T1000 (cell line): ENCODE results near the gene GRK3.

Experiments used
- DNase-seq: peaks from one replicate; lab custom pipeline; 2025; ENCODE audit warnings: mixed read lengths; lab: John Stamatoyannopoulos, UW

Gene GRK3

DNA sequence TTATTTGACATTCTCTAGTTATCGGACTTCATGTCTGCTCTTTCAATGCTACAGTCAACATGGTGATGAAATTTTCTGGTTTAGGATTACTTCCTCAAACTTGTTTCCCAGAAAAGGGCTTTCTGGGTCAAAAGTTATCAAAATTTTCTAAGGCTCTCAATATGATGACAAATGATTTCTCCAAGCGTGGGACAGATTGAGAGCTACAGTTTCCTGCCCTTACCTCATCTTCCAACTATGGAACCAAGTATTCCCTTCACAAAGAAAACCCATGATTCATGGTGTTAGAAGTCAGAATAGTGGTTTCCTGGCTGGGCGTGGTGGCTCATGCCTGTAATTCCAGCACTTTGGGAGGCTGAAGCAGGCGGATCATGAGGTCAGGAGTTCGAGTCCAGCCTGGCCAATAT, 195.4 kb downstream of the GRK3 start:
- DNase-seq, result no peak

DNA sequence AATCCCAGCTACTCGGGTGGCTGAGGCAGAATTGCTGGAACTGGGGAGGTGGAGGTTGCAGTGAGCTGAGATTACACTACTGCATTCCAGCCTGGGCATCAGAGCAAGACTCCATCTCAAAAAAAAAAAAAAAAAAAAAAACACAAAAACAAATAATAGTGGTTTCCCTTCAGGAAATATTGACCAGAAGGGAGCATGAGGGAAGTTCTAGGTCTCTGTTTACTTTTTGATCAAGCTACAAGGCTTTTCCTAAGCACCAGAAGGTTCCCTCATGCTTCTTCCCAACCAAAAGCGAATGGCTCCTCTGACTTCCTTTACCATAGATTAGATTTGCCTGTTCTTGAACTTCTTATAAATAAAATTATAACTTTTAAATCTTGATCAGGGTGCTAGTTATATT, 195.8 kb downstream of the GRK3 start:
- no peak for DNase-seq

DNA sequence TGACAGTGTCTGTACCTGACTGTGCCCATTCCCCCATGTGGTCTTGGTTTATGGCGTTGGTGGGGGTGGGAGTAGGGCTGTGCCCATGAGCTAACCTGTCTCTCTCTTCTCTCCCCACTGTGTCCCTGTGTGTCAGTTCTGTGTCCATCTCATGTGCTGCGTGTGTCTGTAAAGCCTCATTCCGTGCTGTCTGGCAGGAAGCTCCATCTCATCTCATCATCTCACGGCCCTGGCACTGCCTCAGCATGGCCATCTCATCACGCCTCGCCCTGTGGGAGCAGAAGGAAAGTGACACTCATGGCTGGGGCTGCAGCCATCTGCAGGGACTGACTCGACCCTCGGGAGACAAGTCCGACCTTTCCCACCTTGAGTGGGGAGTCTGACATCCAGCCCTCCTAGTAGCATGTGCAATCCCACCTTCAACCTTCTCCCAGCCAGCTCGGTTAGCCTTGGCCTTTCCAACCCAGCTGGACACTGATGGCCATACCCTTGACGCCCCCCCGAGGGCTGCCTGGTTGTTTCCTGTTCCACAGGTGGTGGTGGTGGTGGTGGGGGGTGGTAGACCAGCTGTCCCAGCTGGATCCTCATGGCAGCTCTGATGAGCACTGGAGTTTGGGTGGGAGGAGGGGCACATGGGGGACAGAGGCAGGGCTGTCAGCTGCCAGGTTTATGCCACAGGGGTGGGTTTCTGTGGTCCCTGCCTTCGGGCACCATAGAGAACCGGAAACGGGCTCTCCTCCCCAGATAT, 196.5 kb downstream of the GRK3 start:
- no peak for DNase-seq

DNA sequence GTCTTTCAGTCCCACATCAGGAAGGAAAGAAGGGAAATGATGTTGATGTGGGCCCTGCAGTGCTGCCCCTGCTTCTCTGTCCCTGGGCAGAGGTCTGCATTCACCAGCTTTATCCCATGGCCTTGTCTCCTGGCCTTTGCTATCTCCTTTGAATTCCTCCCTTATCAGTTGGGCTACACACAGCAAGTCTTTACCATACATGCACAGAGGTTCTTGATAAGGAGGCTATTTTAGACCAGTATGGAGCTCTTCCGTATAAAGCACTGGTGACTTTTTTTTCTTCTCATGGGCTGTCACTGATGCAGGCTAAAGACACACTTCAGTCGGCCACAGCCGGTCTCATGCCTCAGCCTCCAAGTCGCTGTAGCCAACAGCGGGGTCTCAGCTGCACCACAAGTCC, 197.7 kb downstream of the GRK3 start:
- no peak for DNase-seq

DNA sequence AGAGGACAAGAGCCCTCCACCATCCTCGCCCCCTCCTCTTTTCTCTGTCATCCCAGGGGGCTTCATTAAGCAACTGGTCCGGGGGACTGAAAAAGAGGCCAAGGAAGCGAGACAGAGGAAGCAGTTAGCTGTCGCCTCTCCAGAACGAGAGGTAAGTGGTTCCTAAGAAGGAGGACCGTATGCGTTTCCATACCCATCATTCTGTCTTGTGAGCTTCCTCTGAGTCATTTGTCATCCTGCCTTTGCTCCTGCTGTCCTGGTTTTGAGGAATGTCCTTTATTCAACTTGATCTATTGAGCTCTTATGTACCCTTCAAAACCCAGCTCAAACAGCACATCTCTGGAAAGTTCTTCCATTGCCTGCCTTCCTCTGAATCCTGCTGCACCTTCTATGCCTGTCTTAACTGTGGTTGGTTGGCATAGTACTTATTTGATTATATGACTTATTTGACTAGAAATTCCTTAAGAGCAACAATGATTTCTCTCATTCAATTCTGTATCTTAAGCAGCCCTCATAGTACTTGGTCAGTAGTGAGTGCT, 198.8 kb downstream of the GRK3 start:
- DNase-seq, result no peak

DNA sequence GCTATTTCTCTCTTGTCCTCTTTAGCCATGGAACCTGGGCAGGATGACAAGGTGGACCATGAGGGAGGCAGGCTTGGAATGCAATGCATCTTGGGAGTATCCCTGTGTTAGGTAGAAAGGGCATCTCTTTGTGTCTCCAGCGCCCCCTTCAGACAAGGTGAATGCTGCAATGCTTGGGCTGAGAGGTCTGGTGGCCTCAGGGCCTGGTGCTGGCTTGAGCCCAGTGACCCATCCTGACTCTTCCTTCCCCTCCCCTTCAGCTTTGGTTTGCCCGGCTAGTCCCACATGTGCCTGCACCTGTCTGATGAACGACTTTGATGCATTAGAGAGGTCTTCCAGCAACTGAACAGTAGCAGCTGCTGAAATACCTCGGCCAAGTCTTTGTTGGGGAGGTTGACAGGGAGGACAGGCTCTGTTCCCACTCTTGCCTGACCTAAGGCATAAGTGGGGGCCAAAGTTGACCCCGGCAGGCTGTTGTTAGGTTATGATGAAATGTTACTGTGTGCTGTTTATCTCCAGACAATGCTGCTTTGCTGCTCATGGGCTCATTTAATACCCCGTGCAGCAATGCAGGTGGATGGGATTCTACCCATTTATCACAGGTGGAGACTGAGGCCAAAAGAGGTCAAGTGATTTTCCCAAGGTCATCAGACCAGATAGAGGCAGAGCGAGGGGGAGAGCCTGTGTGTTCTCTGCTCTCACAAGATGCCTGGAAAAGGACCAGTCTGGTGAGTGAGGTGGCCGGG, 200.0 kb downstream of the GRK3 start:
- no peak for DNase-seq

DNA sequence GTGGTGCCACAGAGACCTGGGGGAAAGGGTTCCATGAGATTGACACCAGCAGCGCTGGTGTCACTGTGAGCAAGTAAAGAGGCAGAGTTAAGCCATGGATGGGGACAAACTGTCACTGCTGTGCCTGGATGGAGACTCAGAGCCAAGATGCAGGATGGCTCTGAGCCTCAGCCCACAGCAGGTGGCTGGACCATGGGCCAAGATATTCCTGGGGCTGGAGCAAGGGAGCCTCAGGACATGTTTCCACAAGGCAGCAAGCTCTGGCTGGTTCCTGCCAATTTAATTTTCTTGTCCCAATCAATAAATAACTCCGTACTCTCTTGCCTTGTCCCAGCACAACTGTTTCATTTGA, 200.5 kb downstream of the GRK3 start:
- DNase-seq, result no peak

DNA sequence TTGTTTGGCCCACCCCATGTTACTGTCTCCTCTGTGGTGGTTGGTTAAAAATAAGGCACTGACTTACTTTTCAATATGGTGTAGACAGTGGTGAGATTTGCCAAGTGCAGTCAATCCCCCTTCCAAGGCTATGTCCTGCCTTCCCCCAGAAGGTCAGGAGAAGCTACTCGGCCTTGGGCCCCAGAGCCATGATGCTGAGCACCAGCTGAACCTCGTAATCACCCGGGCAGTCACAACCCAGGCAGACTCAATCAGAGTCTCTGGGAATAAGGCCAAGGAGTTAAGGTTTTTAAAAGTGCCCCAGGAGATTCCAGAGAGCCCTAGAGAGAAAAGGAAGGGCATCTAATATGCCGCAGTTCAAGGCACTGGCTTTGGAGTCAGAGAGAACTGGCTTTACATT, 201.3 kb downstream of the GRK3 start:
- no peak for DNase-seq

DNA sequence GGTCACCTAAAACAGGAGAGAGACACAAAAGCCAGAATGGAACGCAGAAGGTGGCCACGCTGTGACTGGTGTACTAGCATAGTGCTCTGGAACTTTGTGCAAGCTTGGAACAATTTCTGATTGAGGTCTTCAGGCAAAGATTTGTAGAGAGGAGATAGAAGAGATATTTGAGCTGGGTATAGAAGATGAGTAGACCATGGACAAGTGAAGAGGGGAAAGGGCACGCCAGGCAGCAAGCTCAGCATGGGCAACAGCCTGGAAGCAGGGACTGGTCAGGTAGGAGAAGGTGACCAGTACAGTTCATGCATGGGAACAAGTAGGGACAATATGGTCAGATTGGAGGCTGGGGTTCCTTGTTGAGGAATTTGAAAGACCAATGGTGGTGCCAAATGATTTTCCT, 201.9 kb downstream of the GRK3 start:
- DNase-seq, result no peak

DNA sequence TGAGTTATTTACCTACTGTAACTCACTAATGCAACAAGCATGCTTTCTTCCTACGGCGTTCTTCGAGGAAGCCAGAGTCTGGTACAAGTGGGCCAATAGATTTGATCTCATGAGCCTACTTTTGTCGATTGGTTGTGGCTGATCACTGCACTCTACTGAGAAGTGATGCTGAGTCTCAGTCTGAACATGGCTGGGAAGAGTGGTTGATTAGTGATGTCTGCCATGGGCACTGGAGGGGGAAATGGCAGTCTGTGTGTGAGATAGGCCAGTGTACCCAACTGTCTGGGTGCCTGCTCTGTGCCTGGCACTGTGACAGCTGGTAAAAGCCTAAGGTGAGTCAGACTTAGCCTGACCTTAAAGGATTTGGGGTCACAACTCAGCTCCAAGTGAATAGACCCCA, 205.9 kb downstream of the GRK3 start:
- DNase-seq, result no peak

DNA sequence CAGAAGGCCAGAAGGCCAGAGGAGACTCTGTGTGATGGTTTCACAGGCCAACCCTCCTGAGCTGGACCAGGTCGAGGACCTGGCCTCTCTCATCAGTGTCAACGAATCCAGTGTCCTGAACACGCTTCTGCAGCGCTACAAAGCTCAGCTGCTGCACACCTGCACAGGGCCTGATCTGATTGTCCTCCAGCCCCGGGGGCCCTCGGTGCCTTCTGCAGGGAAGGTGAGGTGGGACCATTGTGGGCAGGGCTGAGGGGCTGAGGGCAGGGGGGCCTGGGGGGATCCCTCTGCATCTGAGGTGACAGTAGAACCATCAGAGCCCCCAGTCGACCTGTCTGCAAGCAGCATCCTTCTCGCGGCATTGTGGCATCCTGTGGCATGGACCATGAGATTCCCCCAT, 207.8 kb downstream of the GRK3 start:
- DNase-seq, result no peak

DNA sequence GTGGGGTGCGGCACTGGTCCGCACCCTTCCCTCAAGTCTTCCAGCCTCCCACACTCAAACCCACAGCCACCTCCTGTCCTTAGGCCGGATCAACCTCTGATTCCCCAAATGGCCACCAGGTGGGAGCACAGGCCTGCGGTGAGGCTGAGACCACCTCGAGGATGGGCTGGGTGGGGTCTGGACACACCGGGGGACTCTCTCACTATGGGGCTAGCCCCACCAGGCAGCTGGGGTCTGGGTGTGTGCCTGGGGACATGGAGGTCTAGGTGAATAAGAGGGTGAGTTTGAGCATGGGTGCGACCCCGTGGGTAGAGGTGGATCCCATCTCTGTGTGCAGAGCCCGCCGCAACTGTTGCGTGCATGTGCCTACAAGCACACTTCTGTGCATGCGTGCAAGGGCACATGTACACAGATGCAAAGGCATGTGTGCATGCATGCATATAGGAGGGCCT, 210.1 kb downstream of the GRK3 start:
- no peak for DNase-seq

DNA sequence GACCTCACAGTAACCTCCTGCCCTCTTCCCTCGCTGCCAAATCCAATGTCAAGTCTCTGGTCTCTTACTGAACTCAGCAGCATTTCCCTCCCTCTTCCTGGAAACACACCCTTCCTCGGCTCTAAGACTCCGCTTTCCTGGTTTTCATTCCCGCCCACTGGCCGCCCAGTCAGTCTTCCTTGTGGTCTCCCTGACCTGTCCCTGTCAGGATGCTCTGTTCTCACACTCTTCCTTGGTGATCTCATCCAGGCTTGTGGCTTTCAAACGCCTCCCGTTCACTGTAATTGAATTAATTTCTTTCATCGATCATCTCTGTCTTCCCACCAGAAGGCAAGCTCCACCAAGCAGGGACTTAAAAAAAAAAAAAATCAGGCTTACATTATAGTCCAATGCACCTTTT, 211.1 kb downstream of the GRK3 start:
- no peak for DNase-seq

DNA sequence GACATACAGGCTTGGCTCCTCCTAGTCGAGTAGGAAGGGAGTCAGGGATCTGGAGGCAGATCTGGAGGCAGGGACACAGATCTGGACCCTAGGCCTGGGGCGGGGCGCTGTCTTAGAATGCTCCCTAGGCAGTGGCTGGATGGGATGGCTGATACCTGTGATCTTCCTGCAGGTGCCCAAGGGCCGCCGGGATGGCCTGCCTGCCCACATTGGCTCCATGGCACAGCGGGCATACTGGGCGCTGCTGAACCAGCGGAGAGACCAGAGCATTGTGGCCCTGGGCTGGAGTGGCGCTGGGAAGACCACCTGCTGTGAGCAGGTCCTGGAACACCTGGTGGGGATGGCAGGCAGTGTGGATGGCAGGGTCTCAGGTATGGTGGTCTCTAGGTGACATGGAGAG, 212.9 kb downstream of the GRK3 start:
- no peak for DNase-seq

DNA sequence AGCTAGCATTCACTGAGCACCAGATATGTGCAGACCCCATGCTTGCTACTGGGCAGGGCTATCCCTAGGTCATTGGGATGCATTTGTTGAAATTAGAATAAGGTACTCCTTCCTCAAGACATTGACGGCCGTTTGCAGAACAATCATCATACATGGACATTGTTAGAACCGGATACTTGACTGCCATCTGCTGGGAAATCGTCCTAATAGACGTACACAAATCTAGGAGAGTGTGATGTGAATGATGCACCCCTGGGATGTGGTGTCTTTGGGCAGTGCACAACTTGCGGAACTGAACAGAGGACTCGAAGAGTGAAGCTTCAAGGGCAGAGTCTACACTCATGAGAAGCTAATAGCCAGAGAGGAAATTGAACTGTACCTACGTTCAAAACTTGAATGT, 213.4 kb downstream of the GRK3 start:
- no peak for DNase-seq
